ENCODE results near the gene POLN. TPM values are rescaled to one million over a fixed set of nuclear protein-coding genes. Genes with fewer than 3 reads are reported as not detected.

Gene POLN
- total RNA-seq, 3 donors from 2014 or later (not counting 1 experiment from before 2014, with no cell fraction given): 2.6 to 6.9 (median 3.3) TPM

GRCh38 chr4:2062808-2063524 lies 179.0 kb downstream of the POLN start:
- peaks cover 3% of the 10 kb centered on the region for H3K4me1 ChIP-seq (ENCODE audit: control insufficient read depth, insufficient read depth, low read length)
- TF ChIP-seq CTCF (IDR thresholded peaks at IDR 0.05): no peak
- no peaks in the 10 kb centered on the region for H3K36me3 ChIP-seq (ENCODE audit: control insufficient read depth, insufficient read depth, low read length)
- no peak for DNase-seq
- Mint-ChIP-seq H3K27ac (no peak overlapping the region), H3K27me3 (ENCODE audit: low read depth in 2 of 2) (peaks cover 1 to 6% of the 10 kb centered on the region in 2 donors), H3K36me3 (no peaks in the 10 kb centered on the region), H3K9me3 (no peaks in the 10 kb centered on the region), H3K4me1 (no peaks in the 10 kb centered on the region), H3K4me3 (no peak overlapping the region)
- intact Hi-C loops (cut with micrococcal nuclease): no loop called here
- no peak overlapping the region for H3K4me3 ChIP-seq (ENCODE audit: low read length)
- no peak overlapping the region for H3K27ac ChIP-seq (ENCODE audit: low read length)
- no peaks in the 10 kb centered on the region for H3K9me3 ChIP-seq (ENCODE audit: control insufficient read depth, insufficient read depth, low read length)
- H3K27me3 ChIP-seq (ENCODE audit: control insufficient read depth, insufficient read depth, low read length): no peaks in the 10 kb centered on the region
- WGBS (ENCODE audit: insufficient coverage): 80% methylated on average over 16 of the region's 16 CpGs
- no peak for ATAC-seq

GRCh38 chr4:2062168-2062807 lies 179.6 kb downstream of the POLN start:
- Mint-ChIP-seq H3K27me3 (ENCODE audit: low read depth in 2 of 2) (peaks cover 8 to 12% of the 10 kb centered on the region in 2 donors), H3K36me3 (no peaks in the 10 kb centered on the region)
- WGBS (ENCODE audit: insufficient coverage): 90% methylated on average over 11 of the region's 11 CpGs

GRCh38 chr4:2061186-2062131 lies 180.5 kb downstream of the POLN start:
- intact Hi-C loops (cut with micrococcal nuclease): no loop called here
- TF ChIP-seq CTCF (IDR thresholded peaks at IDR 0.05): no peak
- H3K27me3 Mint-ChIP-seq (ENCODE audit: low read depth in 2 of 2): peaks cover 15 to 16% of the 10 kb centered on the region in 2 donors
- H3K27ac Mint-ChIP-seq: no peak overlapping the region
- Histone ChIP-seq H3K4me3 (ENCODE audit: low read length) (no peak overlapping the region), H3K36me3 (ENCODE audit: control insufficient read depth, insufficient read depth, low read length) (no peaks in the 10 kb centered on the region), H3K27me3 (ENCODE audit: control insufficient read depth, insufficient read depth, low read length) (peaks cover 3% of the 10 kb centered on the region), H3K9me3 (ENCODE audit: control insufficient read depth, insufficient read depth, low read length) (no peaks in the 10 kb centered on the region), H3K4me1 (ENCODE audit: control insufficient read depth, insufficient read depth, low read length) (peaks cover 3% of the 10 kb centered on the region), H3K27ac (ENCODE audit: low read length) (no peak overlapping the region)
- H3K4me3 Mint-ChIP-seq: peak overlapping the region; percentile 28
- H3K4me1 Mint-ChIP-seq: no peaks in the 10 kb centered on the region
- H3K9me3 Mint-ChIP-seq: no peaks in the 10 kb centered on the region
- no peaks in the 10 kb centered on the region for H3K36me3 Mint-ChIP-seq
- WGBS (ENCODE audit: insufficient coverage): 87% methylated on average over 42 of the region's 42 CpGs
- no peak for DNase-seq
- ATAC-seq: no peak

More at GRCh38 chr4:2062168-2062807, 179.6 kb downstream of the POLN start:
- ATAC-seq (no peak), DNase-seq (no peak)
- Histone ChIP-seq H3K9me3 (ENCODE audit: control insufficient read depth, insufficient read depth, low read length) (no peaks in the 10 kb centered on the region), H3K4me1 (ENCODE audit: control insufficient read depth, insufficient read depth, low read length) (peaks cover 3% of the 10 kb centered on the region), H3K27me3 (ENCODE audit: control insufficient read depth, insufficient read depth, low read length) (peaks cover 3% of the 10 kb centered on the region), H3K27ac (ENCODE audit: low read length) (no peak overlapping the region), H3K4me3 (ENCODE audit: low read length) (no peak overlapping the region), H3K36me3 (ENCODE audit: control insufficient read depth, insufficient read depth, low read length) (no peaks in the 10 kb centered on the region)
- no peaks in the 10 kb centered on the region for H3K9me3 Mint-ChIP-seq
- TF ChIP-seq CTCF (IDR thresholded peaks at IDR 0.05): no peak
- intact Hi-C loops (cut with micrococcal nuclease): no loop called here
- H3K4me1 Mint-ChIP-seq: no peaks in the 10 kb centered on the region
- H3K4me3 Mint-ChIP-seq: no peak overlapping the region
- no peak overlapping the region for H3K27ac Mint-ChIP-seq

All from natural killer cell (primary cell).